Activated effector memory CD4-positive, alpha-beta T cell treated with anti-CD3 and anti-CD28 coated beads, Interleukin-2, amount 50 U/mL, for 16 hours (primary cell): Measurements from ENCODE around the gene THSD4.
"Not testable (repeated sequence)": the region's sequence is repeated elsewhere in the genome, so short reads cannot be mapped to it uniquely, and the experiment has no call there.

Experiments
- DNase-seq: peaks from one replicate; pipeline ENCODE4 v3.0.0-alpha.2; 2020

Gene THSD4

GRCh38 chr15:71197620-71198019 is 82.3 kb downstream of the THSD4 start:
- no peak for DNase-seq

GRCh38 chr15:71198846-71199245 is 83.6 kb downstream of the THSD4 start:
- no peak for DNase-seq

- no peak for DNase-seq
Measured at GRCh38 chr15:71199384-71200351, 84.4 kb downstream of the THSD4 start.

- no peak for DNase-seq
Measured at GRCh38 chr15:71201477-71201876, 86.2 kb downstream of the THSD4 start.

GRCh38 chr15:71202712-71203111 is 87.4 kb downstream of the THSD4 start:
- DNase-seq, result no peak

- DNase-seq, result no peak
Measured at GRCh38 chr15:71203586-71204474, 88.6 kb downstream of the THSD4 start.

GRCh38 chr15:71207141-71207540 is 91.9 kb downstream of the THSD4 start:
- DNase-seq, result no peak

GRCh38 chr15:71212146-71212545 is 96.9 kb downstream of the THSD4 start:
- DNase-seq, result no peak

GRCh38 chr15:71213943-71214342 is 98.7 kb downstream of the THSD4 start:
- DNase-seq, result not testable (repeated sequence)

- no peak for DNase-seq
Measured at GRCh38 chr15:71215126-71215894, 100.0 kb downstream of the THSD4 start.

GRCh38 chr15:71218272-71218805 is 103.1 kb downstream of the THSD4 start:
- no peak for DNase-seq

GRCh38 chr15:71219101-71219500 is 103.8 kb downstream of the THSD4 start:
- no peak for DNase-seq

- no peak for DNase-seq
Measured at GRCh38 chr15:71219645-71220044, 104.4 kb downstream of the THSD4 start.

GRCh38 chr15:71220828-71221227 is 105.6 kb downstream of the THSD4 start:
- DNase-seq, result no peak

- no peak for DNase-seq
Measured at GRCh38 chr15:71221417-71221816, 106.1 kb downstream of the THSD4 start.

GRCh38 chr15:71223516-71223915 is 108.2 kb downstream of the THSD4 start:
- no peak for DNase-seq

GRCh38 chr15:71224024-71224423 is 108.8 kb downstream of the THSD4 start:
- no peak for DNase-seq

GRCh38 chr15:71225851-71226250 is 110.6 kb downstream of the THSD4 start:
- DNase-seq, result no peak

- DNase-seq, result no peak
Measured at GRCh38 chr15:71226536-71227455, 111.5 kb downstream of the THSD4 start.

- DNase-seq, result no peak
Measured at GRCh38 chr15:71228403-71228802, 113.1 kb downstream of the THSD4 start.

GRCh38 chr15:71230303-71230702 is 115.0 kb downstream of the THSD4 start:
- DNase-seq, result no peak
